CD4-positive, alpha-beta memory T cell (primary cell): ENCODE measurements around the gene GAS7. TPM values are rescaled to one million over a fixed set of nuclear protein-coding genes. Genes with fewer than 3 reads are reported as not detected.

Source experiments
- CTCF ChIA-PET: fragments of 350-600 bp; sonication (Branson Sonifier 250); formaldehyde crosslinking; loops from one replicate; lab custom pipeline; 2021; ENCODE audit warnings: inconsistent platforms; ENCODE audit not compliant: partially characterized antibody; lab: Charles Lee
- POLR2A ChIA-PET: fragments of 350-600 bp; sonication (Branson Sonifier 250); formaldehyde crosslinking; loops from one replicate; lab custom pipeline; 2021; ENCODE audit not compliant: partially characterized antibody; lab: Charles Lee
- DNase-seq, 5 donors: peaks; one replicate each; pipeline versions ENCODE4 v3.0.0 to v3.0.0-alpha.2; 2020 to 2022; ENCODE audit warnings: mixed read lengths in 1 of 5
- H3K27ac ChIP-seq: one replicate; pipeline ENCODE4 v1.7.0; 2013; ENCODE audit warnings: low read depth, low read length
- H3K27me3 ChIP-seq: 2 replicates; pipeline ENCODE4 v1.7.0; 2013; ENCODE audit warnings: mild to moderate bottlenecking, low read length, moderate library complexity; ENCODE audit not compliant: insufficient read depth
- H3K36me3 ChIP-seq: 2 replicates; pipeline ENCODE4 v1.7.0; 2013; ENCODE audit warnings: mild to moderate bottlenecking, low read length, moderate library complexity; ENCODE audit not compliant: insufficient read depth
- H3K4me1 ChIP-seq: 2 replicates; pipeline ENCODE4 v1.7.0; 2013; ENCODE audit warnings: mild to moderate bottlenecking, low read length, moderate library complexity; ENCODE audit not compliant: insufficient read depth
- H3K4me3 ChIP-seq, 2 donors: one replicate each; pipeline ENCODE4 v1.7.0; 2013; ENCODE audit warnings: low read length in 2 of 2, mild to moderate bottlenecking in 1 of 2
- H3K9me3 ChIP-seq, 2 donors: one replicate each; pipeline ENCODE4 v1.7.0; 2013; ENCODE audit warnings: low read length in 2 of 2, control low read depth in 1 of 2; ENCODE audit not compliant: control insufficient read depth in 1 of 2
- H3K27ac Mint-ChIP-seq, 7 donors: one replicate each; pipeline ENCODE4 v1.8.0; 2020 to 2021; ENCODE audit warnings: mixed read lengths in 7 of 7, mild to moderate bottlenecking in 6 of 7, inconsistent platforms in 3 of 7, moderate library complexity in 3 of 7
- H3K27me3 Mint-ChIP-seq, 2 donors: one replicate each; pipeline ENCODE4 v1.8.0; 2020 to 2021; ENCODE audit warnings: mixed read lengths in 2 of 2
- H3K36me3 Mint-ChIP-seq, 2 donors: one replicate each; pipeline ENCODE4 v1.8.0; 2020 to 2021; ENCODE audit warnings: mixed read lengths in 2 of 2, inconsistent platforms in 1 of 2, mild to moderate bottlenecking in 1 of 2
- H3K4me1 Mint-ChIP-seq, 4 donors: one replicate each; pipeline ENCODE4 v1.8.0; 2020 to 2021; ENCODE audit warnings: mixed read lengths in 4 of 4, mild to moderate bottlenecking in 1 of 4
- H3K4me3 Mint-ChIP-seq, 8 donors: one replicate each; pipeline ENCODE4 v1.8.0; 2020 to 2021; ENCODE audit warnings: mixed read lengths in 8 of 8, mild to moderate bottlenecking in 7 of 8, moderate library complexity in 6 of 8, inconsistent platforms in 3 of 8
- H3K9me3 Mint-ChIP-seq, 8 donors: one replicate each; pipeline ENCODE4 v1.8.0; 2020 to 2021; ENCODE audit warnings: mixed read lengths in 8 of 8, mild to moderate bottlenecking in 5 of 8, inconsistent platforms in 3 of 8, moderate library complexity in 1 of 8
- intact Hi-C: fragments of 100-400 bp; cut with micrococcal nuclease; formaldehyde crosslinking; loops from one replicate; pipeline ENCODE4 v1.15.1; 2023
- polyA plus RNA-seq, 2 donors: library from polyadenylated mRNA; unstranded; fragments of 300-500 nt; fragmentation: Illumina TruSeq; gene quantifications; one replicate each; pipeline ENCODE4 v1.2.3, GENCODE V29; 2021
- total RNA-seq, 2 experiments: library from RNA; stranded (reverse); gene quantifications; one replicate each; pipeline ENCODE4 v1.2.3, GENCODE V29; 2021

GAS7 gene
- total and polyA plus RNA-seq, 4 experiments from 2014 or later, result 0.42 to 5.2 (median 3.0) TPM

- POLR2A ChIA-PET, result no interaction called here
Observed at GRCh38 chr17:10211666-10212065, 13.3 kb upstream of the GAS7 start.

DNA sequence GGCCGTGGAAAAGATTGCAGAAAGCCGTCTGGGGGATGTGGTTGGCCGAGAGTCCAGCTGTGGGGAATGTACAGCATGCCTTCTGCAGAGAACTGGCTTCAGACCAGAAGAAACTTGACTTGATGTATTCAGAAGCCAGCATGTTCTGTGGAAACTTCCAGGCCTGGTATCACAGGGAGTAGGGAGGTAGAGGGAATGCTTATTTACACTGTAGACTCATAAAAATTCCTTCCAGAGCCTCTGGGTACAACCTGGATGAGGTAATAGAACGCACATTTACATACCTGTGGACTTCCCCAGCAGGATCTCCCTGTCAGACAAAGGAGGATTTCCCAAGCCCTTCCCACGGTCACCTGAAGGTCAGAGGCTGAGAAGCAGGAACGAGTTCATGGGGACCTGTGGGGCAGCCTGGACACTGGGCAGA lies 11.8 kb upstream of the GAS7 start:
- H3K9me3 ChIP-seq, result no peaks in the 10 kb centered on the region
- H3K27ac Mint-ChIP-seq, result no peak overlapping the region
- H3K36me3 Mint-ChIP-seq, result no peaks in the 10 kb centered on the region
- no peak for DNase-seq
- peaks cover 0 to 18% (median 9%) of the 10 kb centered on the region in 8 donors for H3K9me3 Mint-ChIP-seq
- no peaks in the 10 kb centered on the region for H3K27me3 ChIP-seq
- H3K4me3 ChIP-seq, result no peak overlapping the region
- ChIA-PET CTCF (no interaction called here), POLR2A (no interaction called here)
- no peaks in the 10 kb centered on the region for H3K4me1 Mint-ChIP-seq
- no peak overlapping the region for H3K4me3 Mint-ChIP-seq
- intact Hi-C loops, result no loop called here
- no peaks in the 10 kb centered on the region for H3K36me3 ChIP-seq
- no peaks in the 10 kb centered on the region for H3K27me3 Mint-ChIP-seq
- no peak overlapping the region for H3K27ac ChIP-seq
- no peaks in the 10 kb centered on the region for H3K4me1 ChIP-seq

More at GRCh38 chr17:10211666-10212065, 13.3 kb upstream of the GAS7 start:
- no peaks in the 10 kb centered on the region for H3K36me3 ChIP-seq
- Mint-ChIP-seq H3K4me3 (no peak overlapping the region), H3K4me1 (no peaks in the 10 kb centered on the region), H3K27me3 (no peaks in the 10 kb centered on the region), H3K36me3 (no peaks in the 10 kb centered on the region), H3K27ac (no peak overlapping the region), H3K9me3 (peaks cover 0 to 6% (median 2%) of the 10 kb centered on the region in 8 donors)
- H3K27me3 ChIP-seq, result no peaks in the 10 kb centered on the region
- CTCF ChIA-PET, result no interaction called here
- no peak overlapping the region for H3K27ac ChIP-seq
- no peak overlapping the region for H3K4me3 ChIP-seq
- H3K9me3 ChIP-seq, result no peaks in the 10 kb centered on the region
- no peak for DNase-seq
- intact Hi-C loops, result no loop called here
- no peaks in the 10 kb centered on the region for H3K4me1 ChIP-seq

- no peak overlapping the region for H3K27ac Mint-ChIP-seq
- CTCF ChIA-PET, result no interaction called here
Observed at GRCh38 chr17:10208604-10209193, 10.3 kb upstream of the GAS7 start.

GRCh38 chr17:10207153-10207552 lies 8.7 kb upstream of the GAS7 start:
- Mint-ChIP-seq H3K4me3 (no peak overlapping the region), H3K36me3 (no peaks in the 10 kb centered on the region), H3K4me1 (no peaks in the 10 kb centered on the region), H3K9me3 (peaks cover 0 to 40% (median 17%) of the 10 kb centered on the region in 8 donors), H3K27me3 (peaks cover 2% of the 10 kb centered on the region in 2 donors), H3K27ac (no peak overlapping the region)
- H3K4me3 ChIP-seq, result no peak overlapping the region
- H3K27me3 ChIP-seq, result no peaks in the 10 kb centered on the region
- CTCF ChIA-PET, result no interaction called here
- no peaks in the 10 kb centered on the region for H3K36me3 ChIP-seq
- intact Hi-C loops, result no loop called here
- no peak overlapping the region for H3K27ac ChIP-seq
- DNase-seq, result no peak
- POLR2A ChIA-PET, result no interaction called here
- H3K9me3 ChIP-seq, result no peaks in the 10 kb centered on the region
- H3K4me1 ChIP-seq, result no peaks in the 10 kb centered on the region

More at GRCh38 chr17:10208604-10209193, 10.3 kb upstream of the GAS7 start:
- peaks cover 0 to 31% (median 15%) of the 10 kb centered on the region in 8 donors for H3K9me3 Mint-ChIP-seq
- intact Hi-C loops, result no loop called here
- Histone ChIP-seq H3K4me1 (no peaks in the 10 kb centered on the region), H3K36me3 (no peaks in the 10 kb centered on the region), H3K27me3 (no peaks in the 10 kb centered on the region), H3K9me3 (no peaks in the 10 kb centered on the region), H3K27ac (no peak overlapping the region), H3K4me3 (no peak overlapping the region)
- POLR2A ChIA-PET, result no interaction called here
- H3K4me1 Mint-ChIP-seq, result no peaks in the 10 kb centered on the region
- H3K4me3 Mint-ChIP-seq, result no peak overlapping the region
- no peaks in the 10 kb centered on the region for H3K36me3 Mint-ChIP-seq
- peaks cover 2% of the 10 kb centered on the region in 2 donors for H3K27me3 Mint-ChIP-seq
- no peak for DNase-seq

- Mint-ChIP-seq H3K27me3 (peaks cover 5 to 9% of the 10 kb centered on the region in 2 donors), H3K36me3 (no peaks in the 10 kb centered on the region), H3K9me3 (peaks cover 0 to 40% (median 17%) of the 10 kb centered on the region in 8 donors), H3K4me1 (no peaks in the 10 kb centered on the region), H3K4me3 (no peak overlapping the region), H3K27ac (no peak overlapping the region)
- no peaks in the 10 kb centered on the region for H3K36me3 ChIP-seq
- H3K9me3 ChIP-seq, result no peaks in the 10 kb centered on the region
- no peaks in the 10 kb centered on the region for H3K27me3 ChIP-seq
- POLR2A ChIA-PET, result no interaction called here
- CTCF ChIA-PET, result no interaction called here
- H3K4me1 ChIP-seq, result no peaks in the 10 kb centered on the region
- intact Hi-C loops, result no loop called here
- no peak overlapping the region for H3K27ac ChIP-seq
- DNase-seq, result no peak
- no peak overlapping the region for H3K4me3 ChIP-seq
Observed at GRCh38 chr17:10205549-10206185, 7.3 kb upstream of the GAS7 start.

DNA sequence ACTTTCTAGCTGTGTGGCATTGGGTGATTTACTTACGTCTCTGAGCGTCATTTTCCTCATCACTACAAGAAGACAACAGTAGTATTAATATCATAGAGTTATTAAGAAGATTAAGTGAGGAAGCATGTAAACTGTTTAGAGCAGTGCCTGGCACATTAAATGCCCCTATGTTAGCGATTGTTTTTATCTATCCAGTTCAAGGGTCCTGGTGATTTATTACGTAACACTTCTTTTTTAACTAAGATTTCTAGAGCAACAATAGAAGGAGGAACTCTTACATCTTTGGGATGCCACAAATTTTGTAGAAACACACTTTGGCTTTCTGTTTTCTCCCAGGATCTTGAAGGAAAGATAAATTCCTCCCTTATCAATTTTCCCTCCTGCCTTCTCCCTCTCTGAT lies 3.3 kb upstream of the GAS7 start:
- Histone ChIP-seq H3K4me3 (no peak overlapping the region), H3K4me1 (peaks cover 5% of the 10 kb centered on the region), H3K9me3 (no peaks in the 10 kb centered on the region), H3K27me3 (peaks cover 5% of the 10 kb centered on the region), H3K36me3 (no peaks in the 10 kb centered on the region), H3K27ac (no peak overlapping the region)
- ChIA-PET CTCF (no interaction called here), POLR2A (no interaction called here)
- DNase-seq, result no peak
- Mint-ChIP-seq H3K27me3 (peaks cover 18 to 19% of the 10 kb centered on the region in 2 donors), H3K4me1 (peaks cover 3 to 13% (median 8%) of the 10 kb centered on the region in 4 donors), H3K9me3 (peaks cover 0 to 34% (median 15%) of the 10 kb centered on the region in 8 donors), H3K36me3 (no peaks in the 10 kb centered on the region), H3K27ac (no peak overlapping the region), H3K4me3 (no peak overlapping the region)
- intact Hi-C loops, result no loop called here

DNA sequence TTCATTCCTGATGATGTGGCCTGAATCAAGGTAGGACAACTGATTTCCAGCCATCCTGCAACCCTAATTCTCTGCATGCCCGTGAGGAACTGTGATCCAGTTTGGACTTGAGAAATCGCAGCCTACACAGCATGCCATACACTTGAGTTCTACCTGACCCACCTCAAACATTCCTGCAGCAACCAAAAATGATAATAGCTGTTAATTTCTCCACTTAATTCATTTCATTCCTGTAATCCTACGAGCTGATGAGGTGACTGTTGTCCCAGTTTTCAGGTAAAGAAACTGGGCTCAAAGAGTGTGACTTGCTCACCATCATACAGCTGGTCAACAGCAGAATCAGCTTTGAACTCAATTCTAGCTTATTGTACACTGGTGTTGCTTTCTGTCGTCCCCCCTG lies 2.2 kb upstream of the GAS7 start:
- Mint-ChIP-seq H3K36me3 (no peaks in the 10 kb centered on the region), H3K4me3 (no peak overlapping the region), H3K27me3 (peaks cover 22% of the 10 kb centered on the region in 2 donors), H3K9me3 (peaks cover 0 to 30% (median 12%) of the 10 kb centered on the region in 8 donors), H3K27ac (no peak overlapping the region), H3K4me1 (peaks cover 3 to 13% (median 8%) of the 10 kb centered on the region in 4 donors)
- Histone ChIP-seq H3K4me1 (peaks cover 5% of the 10 kb centered on the region), H3K27ac (no peak overlapping the region), H3K9me3 (no peaks in the 10 kb centered on the region), H3K27me3 (peaks cover 5% of the 10 kb centered on the region), H3K36me3 (no peaks in the 10 kb centered on the region), H3K4me3 (no peak overlapping the region)
- intact Hi-C loops, result no loop called here
- CTCF ChIA-PET, result no interaction called here
- POLR2A ChIA-PET, result interaction anchor here (0.6 kb wide), 1 partner anchor 27 kb away, joined by 3 read pairs; no protein-coding TSS in a partner anchor
- DNase-seq, result no peak
